HG02588 (cell line): ENCODE results near the gene SLC38A3.

Source experiments
- ATAC-seq: cut with Tn5 transposase; IDR thresholded peaks from one replicate; pipeline ENCODE4 v1.9.1; 2021; ENCODE audit warnings: mild to moderate bottlenecking, moderate library complexity; ENCODE audit not compliant: unreplicated experiment

SLC38A3 gene

GRCh38 chr3:50204804-50205412 is at the start of gene SLC38A3:
Gene SLC38A3, plus strand, starts transcription at chr3:50205271. Its CDS starts 8,929 bp downstream, at chr3:50214200.
- no peak for ATAC-seq

DNA sequence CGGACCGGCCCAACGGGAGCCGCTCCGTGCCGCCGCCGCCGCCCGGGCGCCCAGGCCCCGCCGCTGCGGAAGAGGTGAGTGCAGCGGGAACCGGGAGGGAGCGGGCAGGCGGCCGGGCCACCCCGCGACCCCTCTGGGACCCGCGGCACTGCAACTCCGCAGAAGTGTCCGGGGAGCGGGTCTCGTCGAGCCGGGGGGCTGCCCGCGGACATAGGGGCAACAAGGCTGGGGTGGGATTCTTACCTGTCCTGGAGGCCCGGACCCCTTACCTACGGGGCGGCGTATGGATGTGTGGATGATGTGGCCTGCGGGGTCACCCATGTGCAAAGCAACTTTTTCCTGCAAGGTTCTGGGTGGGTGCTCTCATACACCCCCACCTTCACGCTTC is 49.6 kb upstream of the SLC38A3 start:
- ATAC-seq = no peak

GRCh38 chr3:50155891-50156290 is 49.2 kb upstream of the SLC38A3 start:
- no peak for ATAC-seq

- no peak for ATAC-seq
Observed at GRCh38 chr3:50156549-50157493, 48.2 kb upstream of the SLC38A3 start.

DNA sequence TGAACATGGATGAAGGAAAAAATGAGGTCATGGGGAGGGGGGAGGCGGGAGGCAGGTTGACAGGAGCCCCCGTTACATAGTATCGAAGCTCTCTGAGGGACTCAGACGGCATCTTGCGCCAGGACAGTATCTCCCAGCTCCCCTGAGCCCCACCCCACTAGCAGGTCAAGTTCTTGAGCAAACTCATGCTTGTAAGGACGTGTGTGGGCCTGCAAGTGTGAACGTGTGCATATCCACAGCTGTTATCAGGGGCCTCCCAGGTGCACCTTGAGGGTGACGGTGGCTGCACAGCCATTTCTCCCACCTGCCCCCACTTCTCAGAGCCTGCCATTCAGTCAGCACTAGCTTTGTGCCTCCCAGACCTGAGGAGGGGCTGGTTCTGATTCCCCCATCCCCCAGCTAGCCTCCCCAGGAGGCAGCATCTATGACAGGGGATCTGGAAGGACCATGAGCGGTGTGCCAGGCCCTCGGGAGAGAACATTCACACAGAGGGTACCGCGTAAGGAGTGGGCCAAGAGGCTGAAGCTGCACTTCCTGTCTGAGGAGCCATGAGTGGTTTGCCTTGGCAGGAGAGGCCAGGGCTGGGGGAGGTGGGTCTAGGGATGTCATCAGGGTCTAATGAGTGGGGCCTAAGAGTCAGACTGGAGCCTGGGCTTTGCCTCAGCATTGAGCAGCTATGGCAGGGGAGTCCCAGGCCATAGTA is 47.1 kb upstream of the SLC38A3 start:
- ATAC-seq = no peak

DNA sequence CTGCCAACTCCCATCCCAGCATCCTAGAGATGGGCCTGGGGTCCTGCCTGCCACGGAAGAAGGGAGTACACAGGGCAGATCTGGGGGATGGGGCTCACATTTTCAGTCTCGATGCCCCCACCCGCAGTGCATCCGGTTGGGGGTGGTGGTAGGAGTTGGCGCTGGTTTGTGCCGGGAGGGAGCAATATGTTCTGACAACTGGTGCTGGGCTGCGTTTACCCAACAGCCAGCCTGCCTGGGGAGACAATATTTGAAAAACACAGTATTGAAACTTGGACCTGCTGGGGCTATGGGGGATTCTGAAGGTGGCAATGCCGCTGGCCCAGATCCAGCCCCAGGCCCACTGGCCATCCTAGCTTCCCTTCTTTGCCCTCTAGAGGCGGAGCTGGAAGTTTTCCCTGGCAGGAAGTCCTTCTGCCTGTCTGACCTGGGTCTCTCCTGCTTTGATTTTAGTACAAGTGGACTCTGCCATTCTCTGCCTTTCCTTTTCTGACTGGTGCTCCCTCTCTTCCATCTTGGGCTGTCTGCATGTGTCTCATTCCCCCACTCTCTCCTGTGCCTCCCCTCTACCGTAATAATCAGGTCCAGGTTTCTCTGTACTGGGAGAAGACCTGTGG is 46.4 kb upstream of the SLC38A3 start:
- ATAC-seq = no peak

- ATAC-seq = no peak
Observed at GRCh38 chr3:50160561-50160983, 44.5 kb upstream of the SLC38A3 start.

DNA sequence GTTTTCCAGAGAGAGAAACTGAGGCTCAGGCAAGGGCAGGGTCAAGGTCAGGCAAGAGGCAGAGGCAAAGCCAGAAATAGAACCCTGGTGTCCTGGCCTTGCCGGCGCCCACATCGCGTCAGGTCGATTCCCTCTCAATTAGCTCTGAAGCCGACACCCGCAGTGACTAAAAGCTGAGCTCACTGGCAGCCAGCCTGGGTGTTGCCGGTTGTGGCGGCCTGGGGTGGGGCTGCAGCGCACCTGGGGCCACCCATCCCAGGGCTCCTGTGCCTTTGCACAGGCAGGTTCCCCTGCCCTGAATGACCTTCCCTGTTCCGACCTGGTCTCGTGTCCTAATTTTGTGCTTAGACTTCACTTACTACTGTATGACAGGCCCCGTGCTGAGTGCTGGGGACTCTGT is 43.8 kb upstream of the SLC38A3 start:
- no peak for ATAC-seq

DNA sequence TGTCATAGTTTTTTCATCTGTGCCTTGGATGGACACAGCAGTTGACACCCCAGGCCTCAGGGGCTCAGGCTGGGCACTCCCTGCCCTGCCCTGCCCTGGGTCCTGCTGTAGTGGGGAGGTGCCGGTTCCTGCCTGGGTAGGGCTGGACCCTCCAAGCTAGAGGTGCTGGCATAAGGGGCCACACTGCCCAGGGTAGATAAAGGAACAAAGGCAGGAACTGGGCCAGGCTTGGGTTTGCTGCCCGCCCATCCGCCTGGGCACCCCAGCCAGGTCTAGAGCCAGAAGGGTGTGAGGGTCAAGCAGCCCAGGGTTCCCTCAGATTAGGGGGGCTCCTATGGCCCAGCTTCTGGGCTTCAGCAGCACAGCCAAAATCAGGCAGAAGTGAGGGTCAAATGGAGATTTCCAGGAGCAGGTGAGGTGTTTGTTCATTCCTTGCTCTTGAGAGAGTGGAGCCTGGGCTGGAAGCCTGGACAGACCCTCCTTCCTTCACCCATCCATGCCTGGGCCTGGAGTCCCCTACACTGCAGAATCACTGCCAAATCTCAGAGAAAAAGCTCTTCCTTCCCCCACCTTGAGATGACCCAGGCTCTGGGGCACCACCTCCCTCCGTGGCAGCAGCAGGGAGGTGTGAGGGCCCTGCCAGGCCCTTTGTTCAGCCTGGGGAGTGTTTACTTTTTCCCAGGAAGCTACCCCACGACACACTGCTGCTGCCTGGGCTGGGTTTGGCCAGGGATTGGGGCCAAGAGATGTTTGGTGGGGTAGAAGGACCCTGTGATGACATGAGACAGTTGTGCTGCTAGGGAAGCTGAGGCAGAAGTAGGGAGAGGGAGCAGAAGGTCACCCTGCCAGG is 42.8 kb upstream of the SLC38A3 start:
- no peak for ATAC-seq

- ATAC-seq = no peak
Observed at GRCh38 chr3:50163572-50164455, 41.3 kb upstream of the SLC38A3 start.

- ATAC-seq = no peak
Observed at GRCh38 chr3:50164481-50164880, 40.6 kb upstream of the SLC38A3 start.

DNA sequence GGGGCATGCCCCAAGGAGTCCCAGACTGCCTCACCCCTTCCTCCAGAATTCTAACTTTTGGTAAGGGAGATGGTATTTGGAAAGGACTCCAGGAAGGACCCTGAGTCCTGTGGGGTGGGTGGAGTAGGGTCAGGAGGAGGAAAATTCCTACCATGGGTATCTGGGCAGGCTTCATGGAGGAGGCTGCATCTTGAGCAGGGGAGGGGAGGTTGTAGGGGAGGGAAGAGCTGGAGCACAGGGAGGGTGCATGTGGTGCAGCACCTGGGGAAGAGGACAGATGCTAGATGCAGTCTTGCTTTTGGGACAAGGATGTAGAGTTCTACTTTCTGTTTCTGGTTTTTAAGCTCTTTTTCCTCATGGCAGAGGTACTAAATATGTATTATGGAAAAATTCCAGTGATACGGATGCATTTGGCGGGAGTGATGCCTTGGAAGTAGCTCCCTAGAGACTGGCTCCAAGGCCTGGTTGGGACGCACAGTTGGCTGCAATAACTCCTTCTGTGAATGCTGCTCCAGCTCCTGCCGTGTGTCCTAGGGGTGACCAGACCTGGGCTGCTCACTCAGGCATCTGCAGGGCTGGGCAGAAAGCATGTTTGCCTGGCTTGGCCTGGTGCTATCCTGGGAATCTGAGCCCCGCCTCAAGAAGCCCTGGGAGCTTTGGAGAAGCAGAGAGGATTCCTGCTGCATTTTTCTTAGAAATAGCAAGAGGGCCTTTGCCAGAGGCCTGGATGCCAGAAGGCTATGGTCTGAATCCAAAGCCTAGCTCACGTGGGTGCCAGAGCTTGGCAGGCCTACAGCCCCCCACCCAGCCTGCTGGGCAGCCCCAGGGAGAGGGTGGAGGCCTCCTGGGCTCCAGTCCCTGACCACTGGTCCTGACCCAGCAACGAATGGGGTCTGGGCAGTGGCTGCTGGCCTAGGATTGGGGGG is 39.8 kb upstream of the SLC38A3 start:
- no peak for ATAC-seq

- ATAC-seq = no peak
Observed at GRCh38 chr3:50165910-50166538, 39.0 kb upstream of the SLC38A3 start.

- no peak for ATAC-seq
Observed at GRCh38 chr3:50166620-50167019, 38.5 kb upstream of the SLC38A3 start.

- no peak for ATAC-seq
Observed at GRCh38 chr3:50167069-50167840, 37.8 kb upstream of the SLC38A3 start.

- no peak for ATAC-seq
Observed at GRCh38 chr3:50167841-50168209, 37.2 kb upstream of the SLC38A3 start.

DNA sequence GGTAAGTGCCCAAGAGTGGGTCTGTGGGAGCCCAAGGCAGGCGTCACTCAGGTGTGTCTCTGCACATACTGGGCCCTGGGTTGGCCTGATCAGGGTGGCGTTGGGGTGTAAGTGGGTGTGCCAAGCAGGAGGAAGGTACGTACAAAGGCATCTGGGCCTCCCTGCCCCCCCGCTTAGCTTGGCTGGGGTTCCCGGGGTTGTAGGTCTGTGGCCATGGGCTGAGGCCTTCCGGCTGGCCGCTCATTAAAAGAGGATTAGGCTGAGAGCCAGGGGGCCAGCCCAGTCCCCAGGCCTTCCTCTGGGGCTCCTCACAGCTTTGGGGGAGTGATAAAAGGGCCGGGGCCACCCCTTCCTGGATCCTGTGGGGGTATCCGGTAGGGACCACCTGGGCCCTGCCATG is 36.7 kb upstream of the SLC38A3 start:
- ATAC-seq = no peak
